T-helper 2 cell treated with Interferon-gamma antibody and Interleukin-4, amounts not matched to agents 5 μg/mL and 100 μg/mL, for 36 hours (primary cell): ENCODE results near the gene OGFOD3.
"Not testable (repeated sequence)": the region's sequence is repeated elsewhere in the genome, so short reads cannot be mapped to it uniquely, and the experiment has no call there.

Source experiments
- DNase-seq: peaks from one replicate; pipeline ENCODE4 v3.0.0; 2021; ENCODE audit warnings: low spot score
- H3K27ac Mint-ChIP-seq: one replicate; pipeline ENCODE4 v1.8.0; 2021; ENCODE audit warnings: mild to moderate bottlenecking, mixed read lengths
- H3K27me3 Mint-ChIP-seq: one replicate; pipeline ENCODE4 v1.8.0; 2021; ENCODE audit warnings: low read depth, mixed read lengths
- H3K36me3 Mint-ChIP-seq: one replicate; pipeline ENCODE4 v1.8.0; 2021; ENCODE audit warnings: low read depth, mixed read lengths
- H3K4me1 Mint-ChIP-seq: one replicate; pipeline ENCODE4 v1.8.0; 2021; ENCODE audit warnings: low read depth, mixed read lengths
- H3K4me3 Mint-ChIP-seq: one replicate; pipeline ENCODE4 v1.8.0; 2022; ENCODE audit warnings: mild to moderate bottlenecking, moderate library complexity, mixed read lengths
- H3K9me3 Mint-ChIP-seq: one replicate; pipeline ENCODE4 v1.8.0; 2021; ENCODE audit warnings: mixed read lengths

Gene OGFOD3

GRCh38 chr17:82367724-82368524 lies 50.5 kb downstream of the OGFOD3 start:
- Mint-ChIP-seq H3K9me3 (no peaks in the 10 kb centered on the region), H3K27me3 (peaks cover 42% of the 10 kb centered on the region)

GRCh38 chr17:82366749-82367148 lies 51.6 kb downstream of the OGFOD3 start:
- Mint-ChIP-seq H3K4me1 (peaks cover 8% of the 10 kb centered on the region), H3K36me3 (no peaks in the 10 kb centered on the region), H3K9me3 (no peaks in the 10 kb centered on the region), H3K27me3 (peaks cover 36% of the 10 kb centered on the region), H3K27ac (no peak overlapping the region), H3K4me3 (no peak overlapping the region)
- no peak for DNase-seq

More at GRCh38 chr17:82367724-82368524, 50.5 kb downstream of the OGFOD3 start:
- no peak for DNase-seq
- Mint-ChIP-seq H3K4me3 (no peak overlapping the region), H3K36me3 (no peaks in the 10 kb centered on the region), H3K4me1 (peaks cover 8% of the 10 kb centered on the region), H3K27ac (no peak overlapping the region)

- DNase-seq: no peak
- H3K4me3 Mint-ChIP-seq: no peak overlapping the region
- no peaks in the 10 kb centered on the region for H3K9me3 Mint-ChIP-seq
- peaks cover 5% of the 10 kb centered on the region for H3K4me1 Mint-ChIP-seq
- H3K36me3 Mint-ChIP-seq: no peaks in the 10 kb centered on the region
- peaks cover 30% of the 10 kb centered on the region for H3K27me3 Mint-ChIP-seq
- no peak overlapping the region for H3K27ac Mint-ChIP-seq
Measured at GRCh38 chr17:82365606-82366295, 52.6 kb downstream of the OGFOD3 start.

- DNase-seq: no peak
- no peaks in the 10 kb centered on the region for H3K36me3 Mint-ChIP-seq
- H3K27ac Mint-ChIP-seq: no peak overlapping the region
- H3K27me3 Mint-ChIP-seq: peaks cover 13% of the 10 kb centered on the region
- H3K4me3 Mint-ChIP-seq: no peak overlapping the region
- H3K9me3 Mint-ChIP-seq: no peaks in the 10 kb centered on the region
- H3K4me1 Mint-ChIP-seq: peaks cover 6% of the 10 kb centered on the region
Measured at GRCh38 chr17:82361885-82362633, 56.3 kb downstream of the OGFOD3 start.

GRCh38 chr17:82359451-82360074 lies 58.8 kb downstream of the OGFOD3 start:
- not testable (repeated sequence) for DNase-seq

GRCh38 chr17:82358465-82359350 lies 59.7 kb downstream of the OGFOD3 start, which contains the start of gene TEX19:
TSS of gene TEX19 (plus strand) at chr17:82359247. CDS start at chr17:82362151, 2,904 bp downstream.
- H3K27ac Mint-ChIP-seq: peak within 1 kb of the TSS; percentile 23
- H3K4me3 Mint-ChIP-seq: peak within 1 kb of the TSS; percentile 14
- H3K9me3 Mint-ChIP-seq: no peaks in the 10 kb centered on the region

More at GRCh38 chr17:82359451-82360074, 58.8 kb downstream of the OGFOD3 start:
- H3K36me3 Mint-ChIP-seq, H3K27ac Mint-ChIP-seq, H3K4me1 Mint-ChIP-seq, H3K4me3 Mint-ChIP-seq, H3K9me3 Mint-ChIP-seq: not testable (repeated sequence)
- peaks cover 13% of the 10 kb centered on the region for H3K27me3 Mint-ChIP-seq

GRCh38 chr17:82357394-82357793 lies 61.0 kb downstream of the OGFOD3 start:
- Mint-ChIP-seq H3K4me3 (no peak overlapping the region), H3K27me3 (peaks cover 11% of the 10 kb centered on the region), H3K27ac (no peak overlapping the region), H3K36me3 (no peaks in the 10 kb centered on the region), H3K4me1 (peaks cover 6% of the 10 kb centered on the region), H3K9me3 (no peaks in the 10 kb centered on the region)
- DNase-seq: no peak

More at GRCh38 chr17:82358465-82359350, 59.7 kb downstream of the OGFOD3 start, which contains the start of gene TEX19:
- peaks cover 6% of the 10 kb centered on the region for H3K4me1 Mint-ChIP-seq
- no peaks in the 10 kb centered on the region for H3K36me3 Mint-ChIP-seq
- DNase-seq: no peak
- peaks cover 13% of the 10 kb centered on the region for H3K27me3 Mint-ChIP-seq

GRCh38 chr17:82356845-82357355 lies 61.5 kb downstream of the OGFOD3 start:
- no peak overlapping the region for H3K27ac Mint-ChIP-seq
- H3K4me3 Mint-ChIP-seq: no peak overlapping the region
- DNase-seq: no peak
- peaks cover 11% of the 10 kb centered on the region for H3K27me3 Mint-ChIP-seq
- no peaks in the 10 kb centered on the region for H3K36me3 Mint-ChIP-seq
- no peaks in the 10 kb centered on the region for H3K9me3 Mint-ChIP-seq
- peaks cover 6% of the 10 kb centered on the region for H3K4me1 Mint-ChIP-seq

GRCh38 chr17:82355770-82356427 lies 62.5 kb downstream of the OGFOD3 start:
- Mint-ChIP-seq H3K4me3 (no peak overlapping the region), H3K27ac (no peak overlapping the region), H3K9me3 (no peaks in the 10 kb centered on the region), H3K4me1 (peaks cover 6% of the 10 kb centered on the region), H3K27me3 (peaks cover 11% of the 10 kb centered on the region), H3K36me3 (no peaks in the 10 kb centered on the region)
- no peak for DNase-seq

- Mint-ChIP-seq H3K4me3 (no peak overlapping the region), H3K9me3 (no peaks in the 10 kb centered on the region), H3K27ac (no peak overlapping the region), H3K36me3 (no peaks in the 10 kb centered on the region), H3K27me3 (peaks cover 11% of the 10 kb centered on the region), H3K4me1 (peaks cover 6% of the 10 kb centered on the region)
- no peak for DNase-seq
Measured at GRCh38 chr17:82354804-82355308, 63.5 kb downstream of the OGFOD3 start.

- Mint-ChIP-seq H3K27me3 (peaks cover 14% of the 10 kb centered on the region), H3K36me3 (no peaks in the 10 kb centered on the region), H3K27ac (no peak overlapping the region), H3K4me1 (peaks cover 3% of the 10 kb centered on the region), H3K9me3 (no peaks in the 10 kb centered on the region), H3K4me3 (no peak overlapping the region)
- DNase-seq: no peak
Measured at GRCh38 chr17:82353484-82353883, 64.9 kb downstream of the OGFOD3 start.
